H1 (cell line): ENCODE data around the gene IFIT2. TPM values are rescaled to one million over a fixed set of nuclear protein-coding genes. Genes with fewer than 3 reads are reported as not detected.

Experiments
- CTCF ChIA-PET: fragments of 300-600 bp; sonication (Branson Sonifier 250); formaldehyde crosslinking; loops from one replicate; lab custom pipeline; 2021; ENCODE audit not compliant: partially characterized antibody; lab: Charles Lee
- POLR2A ChIA-PET: fragments of 300-600 bp; sonication (Branson Sonifier 250); formaldehyde crosslinking; loops from one replicate; lab custom pipeline; 2021; ENCODE audit warnings: inconsistent platforms; ENCODE audit not compliant: partially characterized antibody; lab: Charles Lee
- DNase-seq, 2 experiments: peaks; one replicate each; pipeline versions ENCODE4 v3.0.0 to v3.0.0-alpha.2; 2010 to 2022; ENCODE audit warnings: low spot score in 2 of 2, low read depth in 1 of 2, mixed read lengths in 1 of 2
- FAIRE-seq: peaks from 2 replicates; lab custom pipeline; 2011; peaks lifted over from hg19 to GRCh38; lab: Jason Lieb, UNC
- H2AFZ ChIP-seq: 2 replicates; pipeline ENCODE4 v1.8.1; 2012; ENCODE audit warnings: low read length, inconsistent platforms
- H2AK5ac ChIP-seq: 2 replicates; pipeline ENCODE4 v1.6.1; 2013; ENCODE audit warnings: low read depth, low read length
- H2BK120ac ChIP-seq: replicated peaks from 2 replicates; pipeline ENCODE3; 2013; ENCODE audit warnings: low read depth, low read length, inconsistent platforms
- H2BK12ac ChIP-seq: 2 replicates; pipeline ENCODE4 v1.6.1; 2013; ENCODE audit warnings: low read depth, low read length
- H2BK15ac ChIP-seq: 2 replicates; pipeline ENCODE4 v1.6.1; 2013; ENCODE audit warnings: low read length
- H2BK20ac ChIP-seq: 2 replicates; pipeline ENCODE4 v1.6.1; 2013; ENCODE audit warnings: low read length
- H2BK5ac ChIP-seq: 2 replicates; pipeline ENCODE4 v1.6.1; 2013; ENCODE audit warnings: low read depth, low read length
- H3K14ac ChIP-seq: 2 replicates; pipeline ENCODE4 v1.6.1; 2013; ENCODE audit warnings: inconsistent platforms; ENCODE audit not compliant: insufficient read length
- H3K18ac ChIP-seq: 2 replicates; pipeline ENCODE4 v1.6.1; 2013; ENCODE audit warnings: low read length; ENCODE audit errors: extremely low read depth
- H3K23ac ChIP-seq: 2 replicates; pipeline ENCODE4 v1.6.1; 2013; ENCODE audit warnings: inconsistent platforms; ENCODE audit not compliant: insufficient read length
- H3K23me2 ChIP-seq: 2 replicates; pipeline ENCODE4 v1.6.1; 2013; ENCODE audit warnings: low read depth, low read length
- H3K27ac ChIP-seq: 2 replicates; pipeline ENCODE4 v1.6.1; 2011; ENCODE audit warnings: low read depth, low read length, inconsistent platforms
- H3K27me3 ChIP-seq, 4 experiments: replicated peaks in 1 of 4; 1 replicate in 1 of 4; 2 replicates in 3 of 4; pipeline versions ENCODE4 v1.6.1 to v1.8.1; 2011 to 2013; ENCODE audit warnings: low read length in 3 of 4, mild to moderate bottlenecking in 3 of 4, inconsistent platforms in 2 of 4, mixed read lengths in 2 of 4, moderate library complexity in 1 of 4; ENCODE audit not compliant: control insufficient read depth in 3 of 4, insufficient read depth in 3 of 4; ENCODE audit errors: extremely low read depth in 1 of 4
- H3K36me3 ChIP-seq, 4 experiments: 2 replicates each; pipeline versions ENCODE4 v1.6.1 to v1.8.1; 2011 to 2013; ENCODE audit warnings: mild to moderate bottlenecking in 4 of 4, low read length in 3 of 4, moderate library complexity in 2 of 4, control low read depth in 1 of 4, inconsistent platforms in 1 of 4; ENCODE audit not compliant: insufficient read depth in 4 of 4, control insufficient read depth in 2 of 4
- H3K4ac ChIP-seq: replicated peaks from 2 replicates; pipeline ENCODE3; 2013; ENCODE audit warnings: low read length, low read depth, mixed read lengths, inconsistent platforms; ENCODE audit not compliant: insufficient read length
- H3K4me1 ChIP-seq, 4 experiments: replicated peaks in 1 of 4; 1 replicate in 1 of 4; 2 replicates in 3 of 4; pipeline versions ENCODE4 v1.6.1 to v1.8.1; 2011 to 2013; ENCODE audit warnings: low read length in 3 of 4, inconsistent platforms in 2 of 4, mixed read lengths in 1 of 4; ENCODE audit not compliant: insufficient read depth in 4 of 4, control insufficient read depth in 3 of 4
- H3K4me2 ChIP-seq, 2 experiments: 2 replicates each; pipeline versions ENCODE4 v1.6.1 to v1.8.1; 2011 to 2013; ENCODE audit warnings: low read depth in 2 of 2, low read length in 2 of 2, control low read depth in 1 of 2, inconsistent platforms in 1 of 2, mild to moderate bottlenecking in 1 of 2; ENCODE audit not compliant: insufficient read depth in 1 of 2
- H3K4me3 ChIP-seq, 4 experiments: fragments of 200-600, 300-600 bp in 1 of 4; sonication (generic), shearing (Covaris generic), sonication (Bioruptor Twin) in 1 of 4; 2 replicates each; pipeline versions ENCODE4 v1.5.1 to v1.8.1; 2011 to 2016; ENCODE audit warnings: low read length in 4 of 4, low read depth in 3 of 4, control low read depth in 2 of 4, inconsistent platforms in 2 of 4, mild to moderate bottlenecking in 2 of 4, mixed read lengths in 1 of 4, moderate library complexity in 1 of 4; ENCODE audit not compliant: insufficient read depth in 2 of 4; ENCODE audit errors: extremely low read depth in 1 of 4
- H3K56ac ChIP-seq: replicated peaks from 2 replicates; pipeline ENCODE3; 2013; ENCODE audit warnings: low read depth, mild to moderate bottlenecking, mixed read lengths, low read length, inconsistent platforms; ENCODE audit not compliant: insufficient read length
- H3K79me1 ChIP-seq: 2 replicates; pipeline ENCODE4 v1.6.1; 2013; ENCODE audit warnings: low read depth, low read length, control low read depth
- H3K79me2 ChIP-seq, 2 experiments: 2 replicates each; pipeline versions ENCODE4 v1.6.1 to v1.8.1; 2012 to 2013; ENCODE audit warnings: low read length in 2 of 2, mild to moderate bottlenecking in 2 of 2, inconsistent platforms in 1 of 2; ENCODE audit not compliant: insufficient read depth in 2 of 2, control insufficient read depth in 1 of 2
- H3K9ac ChIP-seq, 4 experiments: replicated peaks in 1 of 4; 1 replicate in 1 of 4; 2 replicates in 3 of 4; pipeline versions ENCODE4 v1.6.1 to v1.8.1; 2011 to 2013; ENCODE audit warnings: low read depth in 3 of 4, low read length in 3 of 4, control low read depth in 2 of 4, mild to moderate bottlenecking in 2 of 4, moderate library complexity in 2 of 4, inconsistent platforms in 1 of 4; ENCODE audit errors: extremely low read depth in 1 of 4
- H3K9me3 ChIP-seq, 2 experiments: 2 replicates each; pipeline versions ENCODE4 v1.6.1 to v1.8.1; 2012 to 2013; ENCODE audit warnings: mild to moderate bottlenecking in 2 of 2, moderate library complexity in 2 of 2, control low read depth in 1 of 2, inconsistent platforms in 1 of 2, low read depth in 1 of 2, low read length in 1 of 2, mixed read lengths in 1 of 2; ENCODE audit not compliant: insufficient read depth in 2 of 2
- H4K20me1 ChIP-seq, 2 experiments: replicated peaks in 1 of 2; 2 replicates each; pipeline versions ENCODE3 to v1.8.1; 2011 to 2013; ENCODE audit warnings: inconsistent platforms in 2 of 2, low read length in 2 of 2, mild to moderate bottlenecking in 1 of 2; ENCODE audit not compliant: insufficient read depth in 2 of 2, control insufficient read depth in 1 of 2
- H4K5ac ChIP-seq: 2 replicates; pipeline ENCODE4 v1.6.1; 2013; ENCODE audit warnings: low read length, low read depth, mixed read lengths, inconsistent platforms; ENCODE audit not compliant: insufficient read length
- H4K8ac ChIP-seq: 2 replicates; pipeline ENCODE4 v1.8.0; 2013; ENCODE audit warnings: mild to moderate bottlenecking, moderate library complexity, low read length, inconsistent platforms; ENCODE audit not compliant: insufficient read depth; ENCODE audit errors: extremely low read depth
- H4K91ac ChIP-seq: replicated peaks from 2 replicates; pipeline ENCODE3; 2013; ENCODE audit warnings: low read length, mixed read lengths, inconsistent platforms; ENCODE audit not compliant: insufficient read length
- ASH2L ChIP-seq: fragments of 200-600, 300-600 bp; sonication (generic); IDR thresholded peaks from one replicate; pipeline ENCODE4 v1.7.1; 2017; ENCODE audit warnings: low read length
- BACH1 ChIP-seq: IDR thresholded peaks from 2 replicates; pipeline ENCODE4 v1.6.1; 2012; ENCODE audit warnings: low read length, improper control_type of control experiment
- CHD2 ChIP-seq: IDR thresholded peaks from 2 replicates; pipeline ENCODE4 v1.6.1; 2012; ENCODE audit warnings: low read length, improper control_type of control experiment
- E2F6 ChIP-seq: IDR thresholded peaks from 2 replicates; pipeline ENCODE4 v1.6.1; 2012; ENCODE audit warnings: inconsistent platforms
- EZH2 ChIP-seq: fragments of 200-600 bp; sonication (generic); IDR thresholded peaks from 2 replicates; pipeline ENCODE4 v1.7.1; 2012; ENCODE audit warnings: low read depth, mild to moderate bottlenecking, moderate library complexity, low read length, inconsistent platforms; ENCODE audit not compliant: severe bottlenecking
- FOSL1 ChIP-seq: IDR thresholded peaks from 2 replicates; pipeline ENCODE4 v1.6.1; 2011; ENCODE audit warnings: mild to moderate bottlenecking, low read depth, low read length, moderate library complexity; ENCODE audit not compliant: insufficient read depth
- GTF2F1 ChIP-seq: IDR thresholded peaks from 2 replicates; pipeline ENCODE4 v1.6.1; 2012; ENCODE audit warnings: low read depth, low read length, improper control_type of control experiment, borderline replicate concordance
- JUND ChIP-seq: IDR thresholded peaks from 2 replicates; pipeline ENCODE4 v1.6.1; 2011; ENCODE audit warnings: mild to moderate bottlenecking, improper control_type of control experiment, low read length
- MAFK ChIP-seq: IDR thresholded peaks from 2 replicates; pipeline ENCODE4 v1.6.1; 2012; ENCODE audit warnings: low read depth, mild to moderate bottlenecking, improper control_type of control experiment, low read length
- NRF1 ChIP-seq: IDR thresholded peaks from 2 replicates; pipeline ENCODE4 v1.6.1; 2011; ENCODE audit warnings: mild to moderate bottlenecking, low read depth, low read length, improper control_type of control experiment
- RFX5 ChIP-seq: IDR thresholded peaks from 2 replicates; pipeline ENCODE4 v1.6.1; 2011; ENCODE audit warnings: low read depth, low read length, improper control_type of control experiment, borderline replicate concordance
- SAP30 ChIP-seq: fragments of 300-600 bp; sonication (generic); IDR thresholded peaks from 2 replicates; pipeline ENCODE4 v1.7.1; 2012; ENCODE audit warnings: low read length, moderate library complexity, mild to moderate bottlenecking, inconsistent platforms; ENCODE audit not compliant: insufficient read depth, insufficient replicate concordance
- SP2 ChIP-seq: IDR thresholded peaks from 2 replicates; pipeline ENCODE4 v1.6.1; 2012; ENCODE audit warnings: mild to moderate bottlenecking, low read length, inconsistent platforms
- TAF7 ChIP-seq: optimal IDR thresholded peaks from 2 replicates; pipeline ENCODE3; 2011; ENCODE audit warnings: low read depth, mild to moderate bottlenecking, inconsistent platforms, low read length, moderate library complexity, borderline replicate concordance
- WGBS, 2 experiments: shearing (Covaris generic) in 1 of 2; methylation state at CpG; one replicate each; pipeline versions ENCODE4 v1.1.6 to v1.1.7; 2013 to 2015; ENCODE audit warnings: low lambda C conversion rate in 2 of 2, mixed read lengths in 2 of 2, inconsistent platforms in 1 of 2, low coverage in 1 of 2, missing lambda C conversion rate in 1 of 2; ENCODE audit not compliant: insufficient replicate concordance in 2 of 2, insufficient coverage in 1 of 2, insufficient read length in 1 of 2; ENCODE audit errors: extremely low coverage in 1 of 2, missing lambda C conversion rate in 1 of 2; 5-methylcytosine and 5-hydroxymethylcytosine counted together
- polyA plus RNA-seq, 7 experiments: library from polyadenylated mRNA; depleted of rRNA in 3 of 7; stranded (reverse) in 5 of 7; unstranded in 2 of 7; fragments of >200 nt in 5 of 7; fragments of 200-250 nt in 2 of 7; gene quantifications; 1 replicate in 5 of 7; 2 replicates in 1 of 7; 4 replicates in 1 of 7; pipeline versions ENCODE4 v1.2.1 to v1.2.3, GENCODE V29; 2011 to 2013; ENCODE audit warnings: missing spikeins in 2 of 7, mixed read lengths in 2 of 7
- total RNA-seq: library from RNA; stranded (reverse); fragmentation: NEBNext Ultra II Directional; extraction: Animal tissue kit (Norgen Biotek cat#: 25700); gene quantifications from 2 replicates; pipeline ENCODE4 v1.2.1, GENCODE V29; 2021

IFIT2 gene
- total and polyA plus RNA-seq, 2 of the 8 experiments (the other 6 are each of a cell fraction or from before 2014, with no cell fraction given), result 0.03 to 0.35 TPM

GRCh38 chr10:89256962-89257361 is 44.9 kb upstream of the IFIT2 start:
- 95% methylated on average over 1 of the region's 1 CpG; no CpG with 5 or more reads in 1 of the 2 experiments for WGBS, 2 experiments
- ChIA-PET CTCF (interaction anchor here (1.3 kb wide), 1 partner anchor 167 kb away, joined by 3 read pairs; no protein-coding TSS in a partner anchor), POLR2A (no interaction called here)
- TF ChIP-seq JUND (no peak), EZH2 (no peak), FOSL1 (no peak), ASH2L (no peak), MAFK (no peak), RFX5 (no peak), BACH1 (no peak), TAF7 (no peak), NRF1 (no peak), SAP30 (no peak), SP2 (no peak), GTF2F1 (no peak), CHD2 (no peak), E2F6 (no peak)
- Histone ChIP-seq H3K9me3 (peaks cover 9 to 16% of the 10 kb centered on the region in 2 experiments), H3K23ac (no peak overlapping the region), H2AK5ac (no peak overlapping the region), H4K8ac (no peak overlapping the region), H4K20me1 (no peaks in the 10 kb centered on the region), H3K4me3 (no peak overlapping the region), H3K27me3 (no peaks in the 10 kb centered on the region), H4K91ac (no peak overlapping the region), H3K23me2 (no peaks in the 10 kb centered on the region), H3K27ac (no peak overlapping the region), H2BK20ac (no peak overlapping the region), H3K56ac (no peak overlapping the region), H2BK12ac (no peak overlapping the region), H3K14ac (no peak overlapping the region), H3K4me1 (peaks cover 0 to 9% (median 4%) of the 10 kb centered on the region in 4 experiments; a peak in 5 of 7 replicates), H4K5ac (no peak overlapping the region), H3K79me2 (no peaks in the 10 kb centered on the region), H3K4ac (no peak overlapping the region), H3K9ac (no peak overlapping the region), H3K18ac (no peak overlapping the region), H2BK5ac (no peak overlapping the region), H3K36me3 (no peaks in the 10 kb centered on the region), H2BK15ac (no peak overlapping the region), H3K4me2 (no peak overlapping the region), H2BK120ac (no peak overlapping the region), H3K79me1 (no peaks in the 10 kb centered on the region), H2AFZ (no peak overlapping the region)
- FAIRE-seq, result no peak
- no peak for DNase-seq
